ENCODE data around the gene CYP51A1.

CYP51A1 gene

DNA sequence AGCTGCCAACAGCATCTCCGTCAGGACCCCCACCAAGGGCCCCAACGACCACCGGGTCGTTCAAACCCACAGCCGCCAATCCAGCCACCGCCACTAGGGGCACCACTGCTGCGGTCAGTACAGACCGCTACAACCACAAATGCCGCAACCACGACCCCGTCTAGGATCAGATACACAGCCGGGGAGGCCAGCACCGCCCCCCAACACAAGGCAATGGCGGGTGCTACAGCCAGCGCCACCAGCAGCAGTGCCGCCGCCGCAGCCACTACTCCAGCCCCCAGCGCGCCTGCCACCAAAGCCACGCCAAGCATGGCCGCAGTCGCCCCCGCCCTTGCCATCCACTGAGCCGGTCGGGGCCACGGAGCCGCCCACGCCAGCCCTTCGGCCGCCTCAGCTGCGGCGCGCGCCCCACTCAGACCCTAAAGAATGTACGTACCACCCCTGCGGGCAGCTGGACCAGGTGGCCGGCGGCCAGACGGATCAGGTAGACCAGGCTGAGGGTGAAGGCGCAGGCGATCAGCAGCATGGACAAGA, 473 bp downstream of the CYP51A1 start:
- no peak for TF ChIP-seq ZFX (IDR thresholded peaks at IDR 0.05; ENCODE audit: borderline replicate concordance)
- TF ChIP-seq, protein P1, sequence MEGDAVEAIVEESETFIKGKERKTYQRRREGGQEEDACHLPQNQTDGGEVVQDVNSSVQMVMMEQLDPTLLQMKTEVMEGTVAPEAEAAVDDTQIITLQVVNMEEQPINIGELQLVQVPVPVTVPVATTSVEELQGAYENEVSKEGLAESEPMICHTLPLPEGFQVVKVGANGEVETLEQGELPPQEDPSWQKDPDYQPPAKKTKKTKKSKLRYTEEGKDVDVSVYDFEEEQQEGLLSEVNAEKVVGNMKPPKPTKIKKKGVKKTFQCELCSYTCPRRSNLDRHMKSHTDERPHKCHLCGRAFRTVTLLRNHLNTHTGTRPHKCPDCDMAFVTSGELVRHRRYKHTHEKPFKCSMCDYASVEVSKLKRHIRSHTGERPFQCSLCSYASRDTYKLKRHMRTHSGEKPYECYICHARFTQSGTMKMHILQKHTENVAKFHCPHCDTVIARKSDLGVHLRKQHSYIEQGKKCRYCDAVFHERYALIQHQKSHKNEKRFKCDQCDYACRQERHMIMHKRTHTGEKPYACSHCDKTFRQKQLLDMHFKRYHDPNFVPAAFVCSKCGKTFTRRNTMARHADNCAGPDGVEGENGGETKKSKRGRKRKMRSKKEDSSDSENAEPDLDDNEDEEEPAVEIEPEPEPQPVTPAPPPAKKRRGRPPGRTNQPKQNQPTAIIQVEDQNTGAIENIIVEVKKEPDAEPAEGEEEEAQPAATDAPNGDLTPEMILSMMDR (IDR thresholded peaks at IDR 0.05), result peak; percentile 99
- peak overlapping the region; percentile 88 for H3K27ac ChIP-seq

DNA sequence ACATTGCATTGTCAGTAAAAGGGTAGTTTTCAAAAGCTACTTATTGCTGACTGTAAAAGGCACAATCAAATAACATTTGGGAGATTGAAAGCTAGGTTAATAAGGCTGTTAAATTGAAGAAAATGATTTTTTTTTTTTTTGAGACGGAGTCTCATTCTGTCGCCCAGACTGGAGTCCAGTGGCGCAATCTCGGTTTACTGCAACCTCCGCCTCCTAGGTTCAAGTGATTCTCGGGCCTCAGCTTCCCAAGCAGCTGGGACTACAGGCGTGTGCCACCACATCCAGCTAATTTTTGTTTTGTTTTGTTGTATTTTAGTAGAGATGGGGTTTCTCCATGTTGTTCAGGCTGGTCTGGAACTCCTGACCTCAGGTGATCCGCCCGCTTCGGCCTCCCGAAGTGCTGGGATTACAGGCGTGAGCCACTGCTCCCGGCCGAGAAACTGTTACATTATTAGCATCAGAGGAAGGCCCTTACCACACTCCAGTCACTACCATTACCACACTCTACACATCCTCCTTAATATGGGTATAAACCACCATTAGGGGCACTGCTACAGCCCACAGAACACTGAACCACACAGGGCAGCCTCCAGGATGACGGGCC, 1.0 kb downstream of the CYP51A1 start:
- TF ChIP-seq ZFX (IDR thresholded peaks at IDR 0.05; ENCODE audit: borderline replicate concordance), result no peak
- TF ChIP-seq, protein P1 (IDR thresholded peaks at IDR 0.05), result no peak
- H3K27ac ChIP-seq, result peak overlapping the region; percentile 88

DNA sequence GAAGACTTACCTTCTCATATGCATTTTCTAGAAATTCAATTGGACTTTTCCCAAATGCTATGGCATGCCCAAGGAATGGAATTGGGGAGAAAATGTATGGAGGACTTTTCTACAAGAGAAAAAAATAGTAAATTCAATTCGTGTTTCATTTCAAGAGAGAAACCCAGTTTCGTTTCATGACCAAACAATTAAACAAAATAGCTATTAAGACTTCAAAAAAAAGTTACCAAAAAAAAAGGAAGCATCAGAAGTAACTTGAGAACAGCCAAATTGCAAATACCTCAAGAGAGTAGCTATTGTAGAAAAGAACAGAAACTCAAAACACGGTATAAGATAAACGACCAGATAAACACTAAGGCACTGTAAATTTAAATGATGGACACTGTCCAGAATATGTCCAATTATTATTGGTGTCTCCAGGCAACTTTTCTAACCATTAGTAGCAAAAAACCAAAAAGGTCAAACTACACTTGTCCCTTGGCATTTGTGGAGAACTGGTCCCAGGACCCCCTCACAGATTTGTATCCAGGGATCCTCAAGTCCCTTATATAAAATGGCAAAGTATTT, 2.4 kb downstream of the CYP51A1 start:
- H3K27ac ChIP-seq, result no peak overlapping the region
- TF ChIP-seq, protein P1 (IDR thresholded peaks at IDR 0.05), result no peak
- TF ChIP-seq ZFX (IDR thresholded peaks at IDR 0.05; ENCODE audit: borderline replicate concordance), result no peak

DNA sequence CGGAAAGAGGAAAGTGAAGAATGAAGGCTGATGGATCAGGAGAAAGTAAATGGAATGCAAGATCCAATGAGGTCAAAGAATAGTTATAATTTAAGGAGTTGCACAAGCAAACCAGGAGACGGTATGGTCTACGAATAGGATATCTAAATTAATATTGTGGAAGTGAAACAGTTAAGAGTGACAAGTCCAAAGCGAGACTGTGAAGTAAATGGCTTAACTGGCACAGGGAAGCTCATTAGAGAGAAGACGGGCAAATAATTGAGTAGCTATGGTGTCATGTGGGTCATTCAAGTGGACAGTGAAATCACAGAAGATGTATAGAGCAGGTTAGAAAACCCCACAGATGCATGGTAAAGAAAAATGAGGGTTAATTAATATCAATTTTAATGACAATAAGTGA, 3.2 kb downstream of the CYP51A1 start:
- TF ChIP-seq, protein P1 (IDR thresholded peaks at IDR 0.05), result no peak
- no peak for TF ChIP-seq ZFX (IDR thresholded peaks at IDR 0.05; ENCODE audit: borderline replicate concordance)
- H3K27ac ChIP-seq, result no peak overlapping the region

DNA sequence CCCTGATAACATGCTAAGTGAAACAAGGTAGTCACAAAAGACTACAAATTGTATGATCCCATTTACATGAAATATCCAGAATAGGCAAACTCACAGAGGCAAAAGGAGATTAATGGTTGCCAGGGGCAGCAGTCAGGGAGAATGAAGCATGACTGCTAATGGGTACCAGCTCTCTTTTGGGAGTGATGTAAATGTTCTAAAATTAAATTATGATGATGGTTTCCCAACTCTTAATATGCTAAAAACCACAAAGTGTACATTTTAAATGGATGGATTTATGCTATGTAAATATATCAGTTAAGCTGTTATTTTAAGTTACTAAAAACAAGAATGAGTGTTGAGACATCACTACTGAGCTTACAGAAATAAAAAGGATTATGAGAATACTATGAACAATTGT, 12.6 kb downstream of the CYP51A1 start:
- TF ChIP-seq, protein P1 (IDR thresholded peaks at IDR 0.05), result no peak
- no peak for TF ChIP-seq ZFX (IDR thresholded peaks at IDR 0.05; ENCODE audit: borderline replicate concordance)
- H3K27ac ChIP-seq, result no peak overlapping the region

DNA sequence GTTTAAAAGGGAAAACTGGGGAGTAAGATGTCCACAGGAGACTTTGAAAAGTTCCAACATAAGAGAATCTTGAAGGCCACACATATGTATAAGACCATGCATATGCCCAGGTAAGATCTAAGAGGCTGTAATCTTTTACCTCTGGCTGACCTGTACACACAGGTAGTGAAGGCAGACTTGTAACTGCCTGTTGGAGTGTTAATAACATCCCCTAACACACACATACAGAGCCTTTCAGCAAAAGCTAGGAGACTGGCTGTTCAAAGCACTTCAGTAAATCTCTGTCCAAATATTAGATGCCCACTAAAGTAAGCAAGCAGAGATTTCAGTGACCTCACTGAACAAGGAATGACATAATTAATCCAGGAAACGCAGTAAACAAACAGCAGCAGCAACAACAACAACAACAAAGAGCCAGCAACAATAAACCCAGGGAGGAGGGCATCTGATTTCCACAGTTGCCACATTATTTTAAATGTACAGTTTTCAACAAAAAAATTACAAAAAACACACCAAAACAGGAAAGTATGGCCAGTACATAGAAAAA, 15.0 kb downstream of the CYP51A1 start:
- no peak for TF ChIP-seq ZFX (IDR thresholded peaks at IDR 0.05; ENCODE audit: borderline replicate concordance)
- TF ChIP-seq, protein P1 (IDR thresholded peaks at IDR 0.05), result no peak
- no peak overlapping the region for H3K27ac ChIP-seq

DNA sequence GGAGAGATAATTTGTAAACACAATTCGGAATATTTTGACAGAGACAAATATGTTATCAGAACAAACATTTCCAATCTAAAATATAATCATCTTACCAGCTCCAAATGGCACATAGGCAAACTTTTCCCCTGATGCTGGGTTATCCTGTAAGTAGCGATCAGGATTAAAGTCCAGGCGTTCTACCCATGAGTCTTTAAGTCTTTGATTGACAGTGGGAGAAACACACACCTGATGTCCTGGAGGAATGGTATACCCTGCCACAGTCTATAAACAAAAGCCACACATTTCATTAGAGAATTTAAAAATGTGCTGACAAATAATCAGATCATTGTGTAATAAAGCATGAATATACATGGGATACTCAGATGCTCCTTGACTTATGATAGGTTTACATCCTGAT, 17.3 kb downstream of the CYP51A1 start:
- H3K27ac ChIP-seq, result no peak overlapping the region
- TF ChIP-seq, protein P1 (IDR thresholded peaks at IDR 0.05), result no peak
- no peak for TF ChIP-seq ZFX (IDR thresholded peaks at IDR 0.05; ENCODE audit: borderline replicate concordance)
